Transverse colon (tissue), 4 donors: ENCODE measurements around the gene NPFF. TPM values are rescaled to one million over a fixed set of nuclear protein-coding genes. Genes with fewer than 3 reads are reported as not detected.

ENCODE experiments used
- DNase-seq: peaks from one replicate; pipeline ENCODE4 v3.0.0-alpha.2; 2019
- H3K27ac ChIP-seq, 4 donors: fragments of 200-600 bp; sonication (generic); 2 replicates each; pipeline ENCODE4 v1.5.1; 2016 to 2018; ENCODE audit warnings: inconsistent platforms in 4 of 4
- H3K27me3 ChIP-seq: fragments of 200-600 bp; sonication (generic); 2 replicates; pipeline ENCODE4 v1.5.1; 2017; ENCODE audit warnings: inconsistent platforms
- H3K36me3 ChIP-seq, 4 donors: fragments of 200-600 bp; sonication (generic); 2 replicates each; pipeline ENCODE4 v1.5.1; 2017 to 2019; ENCODE audit warnings: inconsistent platforms in 4 of 4
- H3K4me1 ChIP-seq, 4 donors: fragments of 200-600 bp; sonication (generic); 2 replicates each; pipeline ENCODE4 v1.5.1; 2017 to 2020; ENCODE audit warnings: inconsistent platforms in 4 of 4
- H3K4me3 ChIP-seq, 4 donors: fragments of 200-600 bp; sonication (generic); 1 replicate in 1 of 4; 2 replicates in 3 of 4; pipeline versions ENCODE4 v1.5.1 to v1.6.1; 2017 to 2019; ENCODE audit warnings: inconsistent platforms in 4 of 4
- H3K9me3 ChIP-seq, 2 donors: fragments of 200-600 bp; sonication (generic); 2 replicates each; pipeline ENCODE4 v1.5.1; 2017 to 2019; ENCODE audit warnings: inconsistent platforms in 2 of 2
- CTCF ChIP-seq, 5 experiments: fragments of 200-600 bp in 3 of 5; fragments of 450-650 bp in 2 of 5; sonication (generic) in 3 of 5; IDR thresholded peaks; 1 replicate in 2 of 5; 2 replicates in 3 of 5; pipeline ENCODE4 v1.5.1; 2016 to 2017; ENCODE audit warnings: antibody characterized with exemption in 5 of 5, inconsistent platforms in 3 of 5, mild to moderate bottlenecking in 2 of 5, moderate library complexity in 1 of 5
- EP300 ChIP-seq: sonication (generic); formaldehyde crosslinking; IDR thresholded peaks from one replicate; pipeline ENCODE4 v1.6.1; 2017; ENCODE audit warnings: antibody characterized with exemption, low read depth
- POLR2A ChIP-seq: fragments of 450-650 bp; IDR thresholded peaks from one replicate; pipeline ENCODE4 v1.6.1; 2016; ENCODE audit warnings: antibody characterized with exemption, mild to moderate bottlenecking, moderate library complexity
- POLR2AphosphoS5 ChIP-seq, 3 donors: sonication (generic); formaldehyde crosslinking; IDR thresholded peaks; one replicate each; pipeline ENCODE4 v1.6.1; 2016; ENCODE audit warnings: antibody characterized with exemption in 3 of 3
- WGBS, 2 donors: methylation state at CpG; one replicate each; pipeline ENCODE4 v1.1.5; 2018; ENCODE audit warnings: low coverage in 1 of 2; 5-methylcytosine and 5-hydroxymethylcytosine counted together
- in situ Hi-C, 4 donors: fragments of 200-750 bp; cut with MboI; loops; one replicate each; pipeline versions ENCODE4 v1.15.0 to v1.15.1; 2017; ENCODE audit warnings: low sequenced_read_pairs in 3 of 4, low pct_ligation_motif_present in 1 of 4, low pct_unique_long_range_greater_than_20kb in 1 of 4
- intact Hi-C: fragments of 100-400 bp; cut with DNase I; formaldehyde crosslinking; loops from one replicate; pipeline ENCODE4 v1.15.1; 2023; ENCODE audit warnings: low total_unique reads
- total RNA-seq, 4 donors: library from RNA; depleted of rRNA; stranded (reverse); fragments of >200 nt; gene quantifications; one replicate each; pipeline ENCODE4 v1.1.0, GENCODE V29; 2016

The NPFF gene
- total RNA-seq, 4 donors from 2014 or later = not detected

- TF ChIP-seq EP300 (no peak), POLR2A (no peak), POLR2AphosphoS5 (IDR thresholded peaks at IDR 0.05) (no peak), CTCF (IDR thresholded peaks at IDR 0.05) (no peak)
- Histone ChIP-seq H3K27ac (peak overlapping the region; percentile 75 to 90 (median 86)), H3K4me1 (peaks cover 14 to 47% (median 22%) of the 10 kb centered on the region in 4 donors), H3K4me3 (peak overlapping the region in 3 of 4 donors; percentile 39 to 67 (median 54)), H3K36me3 (no peaks in the 10 kb centered on the region), H3K27me3 (no peaks in the 10 kb centered on the region), H3K9me3 (no peaks in the 10 kb centered on the region)
- intact Hi-C loops = no loop called here
- 25 to 41% methylated on average over 6 to 11 of the region's 11 CpGs for WGBS, 2 donors
- no peak for DNase-seq
- in situ Hi-C loops = no loop called here
Observed at GRCh38 chr12:53493610-53494391, 13.5 kb downstream of the NPFF start.

- Histone ChIP-seq H3K9me3 (no peaks in the 10 kb centered on the region), H3K4me3 (peak overlapping the region; percentile 39 to 67 (median 50)), H3K27me3 (no peaks in the 10 kb centered on the region), H3K36me3 (no peaks in the 10 kb centered on the region), H3K4me1 (peaks cover 14 to 39% (median 22%) of the 10 kb centered on the region in 4 donors), H3K27ac (peak overlapping the region; percentile 75 to 90 (median 86))
- in situ Hi-C loops (no loop called here), intact Hi-C loops (no loop called here)
- 1 to 3% methylated on average over 5 to 32 of the region's 52 CpGs for WGBS, 2 donors
- DNase-seq = peak; percentile 93
- TF ChIP-seq POLR2A = peak; percentile 89
- TF ChIP-seq CTCF (IDR thresholded peaks at IDR 0.05) = peak in 1 of 5 experiments; percentile 12
- TF ChIP-seq POLR2AphosphoS5 (IDR thresholded peaks at IDR 0.05) = peak; percentile 48 to 80 (median 80)
- no peak for TF ChIP-seq EP300
Observed at GRCh38 chr12:53492830-53493609, 14.3 kb downstream of the NPFF start.

- H3K27me3 ChIP-seq = no peaks in the 10 kb centered on the region
- intact Hi-C loops = no loop called here
- no peaks in the 10 kb centered on the region for H3K36me3 ChIP-seq
- in situ Hi-C loops = no loop called here
- peak overlapping the region; percentile 75 to 90 (median 86) for H3K27ac ChIP-seq
- peak overlapping the region in 2 of 4 donors; percentile 54 to 67 for H3K4me3 ChIP-seq
- H3K4me1 ChIP-seq = peaks cover 14 to 37% (median 22%) of the 10 kb centered on the region in 4 donors
- DNase-seq = no peak
- WGBS, 2 donors = 73% methylated on average over 20 of the region's 20 CpGs; no CpG with 5 or more reads in 1 of the 2 donors
- no peak for TF ChIP-seq POLR2AphosphoS5 (IDR thresholded peaks at IDR 0.05)
- TF ChIP-seq EP300 = no peak
- TF ChIP-seq CTCF (IDR thresholded peaks at IDR 0.05) = no peak
- no peak for TF ChIP-seq POLR2A
- no peaks in the 10 kb centered on the region for H3K9me3 ChIP-seq
Observed at GRCh38 chr12:53492188-53492587, 15.1 kb downstream of the NPFF start.

- Histone ChIP-seq H3K27me3 (no peaks in the 10 kb centered on the region), H3K4me1 (peaks cover 9 to 21% (median 14%) of the 10 kb centered on the region in 4 donors), H3K27ac (no peak overlapping the region), H3K4me3 (no peak overlapping the region), H3K9me3 (no peaks in the 10 kb centered on the region), H3K36me3 (no peaks in the 10 kb centered on the region)
- WGBS, 2 donors = 95% methylated on average over 5 of the region's 5 CpGs; no CpG with 5 or more reads in 1 of the 2 donors
- intact Hi-C loops = loop anchor here (2.0 kb wide), 1 partner anchor 19 kb away; no protein-coding TSS in a partner anchor
- in situ Hi-C loops = no loop called here
- TF ChIP-seq EP300 = no peak
- TF ChIP-seq CTCF (IDR thresholded peaks at IDR 0.05) = no peak
- no peak for TF ChIP-seq POLR2A
- TF ChIP-seq POLR2AphosphoS5 (IDR thresholded peaks at IDR 0.05) = no peak
- DNase-seq = no peak
Observed at GRCh38 chr12:53489242-53489864, 17.9 kb downstream of the NPFF start.
